ENCODE results near the gene CCDC50.

Gene CCDC50

DNA sequence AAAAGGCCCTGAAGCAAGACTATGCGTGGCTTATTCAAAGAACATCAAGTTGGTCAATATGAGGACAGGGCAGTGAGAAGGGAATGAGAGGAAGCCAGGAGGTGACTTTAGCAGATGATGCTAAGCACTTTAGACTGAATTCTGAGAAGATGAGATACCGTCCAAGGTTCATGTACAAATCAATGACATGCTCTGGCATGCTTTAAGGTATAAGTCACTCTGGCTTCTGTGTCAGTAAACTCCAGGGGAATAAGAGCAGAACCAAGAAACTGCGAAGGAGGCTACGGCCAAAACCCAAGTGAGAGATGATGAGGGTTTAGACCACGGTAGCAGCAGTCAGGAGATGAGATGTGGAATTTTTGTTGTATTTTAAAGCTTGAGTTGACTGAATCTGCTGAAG is 8.9 kb upstream of the CCDC50 start:
- no peak for DNase-seq

DNA sequence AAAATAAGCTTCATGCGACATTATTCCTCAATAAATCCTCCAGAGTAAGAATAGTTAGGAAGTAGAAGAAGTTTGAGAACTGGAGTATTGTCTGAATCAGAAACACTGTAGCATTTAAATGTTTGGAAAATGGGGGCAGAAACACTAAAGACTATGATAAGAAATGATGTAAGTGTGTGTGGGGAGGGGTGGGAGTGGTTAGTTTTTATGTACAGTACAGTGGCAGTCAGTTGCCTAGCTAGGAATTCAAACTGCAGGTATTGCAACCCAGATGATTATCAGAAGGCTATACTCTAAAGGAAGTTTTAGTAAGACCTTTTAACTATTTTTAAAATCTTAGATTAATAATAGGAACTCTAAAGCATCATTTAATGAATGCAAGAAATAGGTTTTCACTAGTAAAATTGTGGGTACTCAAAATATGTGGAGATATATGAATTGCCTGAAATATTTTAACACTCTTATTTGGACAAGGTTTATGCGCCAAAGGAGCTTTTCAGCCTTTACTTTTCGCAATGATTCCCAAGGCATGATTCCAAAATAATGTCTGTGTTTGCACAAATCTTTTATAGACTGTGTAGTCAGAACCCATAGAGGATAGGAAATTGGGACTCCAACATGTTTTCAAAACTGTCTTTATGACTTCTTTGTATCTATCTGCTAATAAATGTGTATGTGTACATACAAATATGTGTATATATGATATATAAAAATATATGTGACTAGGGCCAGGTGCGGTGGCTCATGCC is 8.0 kb upstream of the CCDC50 start:
- no peak for DNase-seq

DNA sequence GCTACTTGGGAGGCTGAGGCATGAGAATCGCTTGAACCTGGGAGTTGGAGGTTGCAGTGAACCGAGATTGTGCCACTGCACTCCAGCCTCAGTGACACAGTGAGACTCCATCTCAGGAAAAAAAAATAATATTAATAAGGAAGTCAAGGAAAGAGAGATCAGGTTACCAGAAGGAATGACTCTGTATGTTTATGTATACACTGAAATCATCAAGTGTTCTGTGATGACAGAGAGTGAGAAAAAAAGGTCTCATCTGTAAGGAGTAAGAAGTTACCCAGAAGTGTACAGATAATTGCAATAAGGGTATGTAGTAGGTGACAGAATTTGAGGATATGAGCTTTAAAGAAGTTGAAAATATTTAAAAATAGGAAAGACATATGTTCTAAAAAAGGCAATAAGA is 4.3 kb upstream of the CCDC50 start:
- DNase-seq, result no peak

DNA sequence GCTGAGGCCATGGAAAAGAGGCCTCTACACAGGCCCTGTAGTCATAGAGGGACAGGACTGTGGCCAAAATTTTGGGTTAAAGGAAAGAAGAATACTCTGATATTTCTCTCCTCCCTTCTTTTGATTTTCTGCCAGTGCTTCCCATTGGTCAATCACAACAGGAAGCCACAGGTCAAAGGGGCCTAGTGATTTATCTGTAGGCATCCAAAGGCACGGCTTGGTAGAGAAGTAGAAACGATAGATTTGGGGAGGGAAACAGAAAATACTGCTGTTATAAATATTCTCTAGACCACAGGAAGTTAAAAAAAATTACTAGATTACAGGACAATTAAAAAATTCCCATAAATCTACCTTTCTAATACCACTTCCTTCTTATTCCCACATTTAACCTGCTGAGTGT is 1.7 kb upstream of the CCDC50 start:
- DNase-seq, result no peak

DNA sequence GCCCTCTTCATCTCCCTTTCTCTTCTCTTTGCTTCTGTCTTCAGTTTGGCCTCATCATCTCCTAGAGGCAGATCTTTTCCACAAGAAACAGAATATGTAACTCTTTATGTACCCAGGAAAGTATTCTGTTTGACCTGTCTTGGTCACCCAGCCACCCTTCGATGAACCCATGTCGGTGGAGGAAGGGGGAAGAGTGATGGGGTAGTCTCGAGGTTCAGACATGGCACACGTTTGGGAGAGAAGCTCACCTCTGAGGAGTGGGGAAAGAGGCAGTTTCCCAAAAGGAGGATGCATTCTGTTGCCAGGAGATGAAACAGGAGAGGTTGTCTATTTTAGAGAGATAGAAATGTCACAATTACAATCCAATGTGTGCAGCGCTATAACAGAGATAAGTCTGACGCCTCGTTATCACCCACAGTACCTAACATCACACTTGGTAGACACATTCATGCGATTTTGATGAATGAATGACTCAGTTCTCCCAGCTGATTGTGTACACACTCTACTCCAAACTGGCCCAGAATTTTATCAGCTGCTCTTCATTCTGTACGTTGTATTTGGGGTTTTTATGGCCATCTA is 722 bp upstream of the CCDC50 start:
- peak in 1 of 2 donors; percentile 3 for DNase-seq

DNA sequence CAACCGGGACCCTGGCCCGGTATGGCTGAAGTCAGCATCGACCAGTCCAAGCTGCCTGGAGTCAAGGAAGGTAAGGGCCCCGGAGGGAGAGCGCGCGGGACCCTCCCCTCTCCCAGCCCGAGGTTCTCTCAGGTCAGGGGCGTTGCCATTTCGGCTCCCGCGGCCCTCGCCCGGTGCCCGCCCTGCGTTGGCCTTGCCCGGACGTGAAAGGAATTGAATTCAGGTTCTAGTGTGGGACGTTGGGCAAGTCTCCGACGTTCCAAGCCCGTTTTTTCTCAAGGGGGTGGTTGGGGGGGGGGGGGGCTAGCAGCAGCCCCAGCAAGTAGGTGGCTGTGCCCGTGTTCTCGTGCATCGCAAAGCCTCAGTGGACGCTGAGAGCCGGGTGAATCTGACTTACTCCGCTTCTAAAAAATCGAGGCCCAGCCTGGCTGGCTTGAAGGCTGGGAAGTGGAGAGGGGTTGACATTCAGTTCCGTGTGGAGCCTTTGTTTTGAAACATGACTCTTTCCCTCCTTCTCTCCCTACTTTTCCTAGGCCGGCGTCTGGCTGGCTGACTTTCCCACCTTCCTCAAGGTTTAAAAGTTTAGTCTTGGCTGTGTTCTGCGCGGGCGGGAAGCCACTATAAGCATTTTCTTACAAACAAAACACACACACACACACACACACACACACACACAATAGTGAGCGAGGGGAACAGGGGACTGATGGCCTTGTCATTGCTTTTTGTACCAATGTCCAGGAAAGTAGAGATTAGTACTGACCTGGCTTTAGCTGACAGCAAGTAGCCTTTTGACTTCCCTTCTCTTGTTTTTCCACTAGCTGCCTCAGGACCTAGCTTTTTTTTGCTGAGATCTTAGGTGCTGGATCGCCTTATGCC is 698 bp downstream of the CCDC50 start, which contains the start of gene UTS2B:
Gene UTS2B (minus strand): TSS at position 873 of the 876 bp plus-strand sequence. CDS start 48,337 bp downstream, outside the sequence.
- peak; percentile 3 for DNase-seq

DNA sequence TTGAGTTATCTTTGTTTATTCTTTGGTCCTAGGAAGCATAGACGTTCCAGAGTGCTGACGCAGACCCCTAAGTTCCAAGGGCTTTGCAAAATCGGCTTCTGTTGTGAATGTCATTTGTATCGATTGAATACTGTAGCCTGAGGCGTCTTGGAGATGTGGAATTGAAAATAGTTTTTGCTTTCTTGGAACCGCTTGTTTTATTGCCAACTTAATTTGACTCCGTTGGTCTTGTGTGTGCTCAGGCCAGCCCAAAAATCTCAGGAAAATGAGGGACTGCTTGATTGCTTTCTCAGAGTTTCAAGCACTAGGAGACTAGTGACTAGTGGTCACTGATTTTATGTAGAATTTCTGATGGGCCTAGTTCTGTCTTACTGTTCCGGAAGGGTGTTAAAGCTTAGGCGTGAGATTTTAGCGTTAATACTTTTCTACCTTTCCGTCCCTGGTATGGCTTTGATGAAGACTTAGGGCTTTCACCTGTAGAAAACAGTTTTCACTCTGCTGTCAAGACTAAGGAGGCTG is 1.4 kb downstream of the CCDC50 start:
- DNase-seq, result no peak

DNA sequence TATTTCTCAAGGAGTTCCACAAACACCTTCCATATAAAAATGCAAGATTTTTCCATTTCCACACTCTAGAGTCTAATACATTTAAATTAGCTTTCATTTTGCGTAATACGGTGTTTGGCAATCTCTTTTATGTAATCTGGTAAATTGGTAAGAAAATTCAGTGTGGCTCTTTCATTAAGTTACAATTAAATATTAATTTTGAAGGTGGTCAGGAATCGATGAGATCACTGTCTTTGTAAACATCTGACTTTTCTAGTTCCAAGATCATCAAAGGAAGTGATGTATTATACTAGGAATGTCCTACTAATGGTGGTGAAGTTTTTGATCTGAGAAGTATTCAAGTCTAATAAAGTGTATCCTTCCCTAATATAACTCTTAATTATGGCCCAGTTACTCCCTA is 2.2 kb downstream of the CCDC50 start:
- DNase-seq, result no peak

DNA sequence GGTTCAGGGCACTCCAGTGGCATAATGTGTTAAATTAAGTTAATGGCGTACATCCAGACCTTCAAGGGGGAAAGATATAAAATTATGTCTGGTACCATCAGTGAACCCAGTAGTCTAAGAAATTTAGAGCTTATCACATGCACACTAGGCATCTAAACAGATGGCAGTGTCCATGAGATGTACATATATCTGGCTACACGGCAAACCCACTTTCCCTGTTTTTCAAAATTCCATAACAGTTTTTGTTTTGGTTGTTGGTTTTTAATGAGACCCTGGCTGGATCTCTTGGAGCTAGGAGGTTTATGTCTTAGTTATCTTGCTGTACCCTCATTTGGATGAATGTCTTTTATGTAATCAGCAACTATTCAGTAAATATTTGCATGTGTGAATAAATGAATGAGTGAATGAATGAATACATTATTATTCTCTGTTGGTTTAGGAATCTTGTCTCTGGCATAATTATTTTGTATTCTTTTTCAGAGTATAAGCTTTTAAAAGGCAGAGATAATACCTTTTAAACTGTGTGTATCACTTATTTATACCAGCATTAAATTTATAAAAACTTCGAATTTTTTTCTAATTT is 4.2 kb downstream of the CCDC50 start:
- DNase-seq, result no peak

DNA sequence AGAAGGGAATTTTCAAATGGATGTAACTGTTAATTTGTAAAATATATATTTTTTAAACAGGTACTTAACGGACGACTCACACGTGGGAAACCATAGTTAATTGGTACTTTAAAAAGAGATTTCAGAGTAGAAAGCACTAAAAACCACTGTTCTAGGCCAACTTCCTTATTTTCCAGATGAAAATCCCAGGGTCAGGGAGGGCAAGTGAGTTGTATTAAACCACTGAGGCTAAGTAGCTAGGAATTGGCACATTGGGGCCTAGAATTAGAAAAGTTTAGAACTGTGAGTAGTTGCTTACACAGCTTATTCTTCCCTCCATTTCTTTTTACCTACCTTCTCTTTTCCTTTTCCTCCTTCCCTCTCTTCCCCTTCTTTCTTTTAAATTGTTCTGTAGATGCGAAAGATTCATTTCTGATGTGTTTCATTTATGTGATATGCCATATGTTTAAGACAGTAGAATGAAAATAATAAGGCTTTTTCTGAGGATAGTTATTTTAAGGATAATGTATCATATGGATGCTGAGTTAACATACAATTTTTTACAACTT is 5.2 kb downstream of the CCDC50 start:
- DNase-seq, result no peak

DNA sequence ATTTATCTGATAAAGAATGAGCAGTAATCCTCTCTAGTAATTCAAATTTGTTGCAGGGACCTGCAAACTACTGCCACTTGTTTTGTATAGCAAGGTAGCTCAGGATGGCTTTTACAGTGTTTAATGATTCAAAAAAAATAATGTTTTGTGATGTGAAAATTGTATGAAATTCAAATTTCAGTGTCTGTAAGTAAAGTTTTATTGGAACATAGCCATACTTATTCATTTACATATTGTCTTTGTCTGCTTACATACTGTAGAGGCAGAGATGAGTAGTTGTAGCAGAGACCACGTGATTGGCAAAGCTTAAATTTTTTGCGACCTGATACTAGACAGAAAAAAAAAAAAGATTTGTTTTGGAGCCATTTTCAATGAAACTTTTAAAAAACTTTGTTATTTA is 7.6 kb downstream of the CCDC50 start:
- DNase-seq, result no peak

DNA sequence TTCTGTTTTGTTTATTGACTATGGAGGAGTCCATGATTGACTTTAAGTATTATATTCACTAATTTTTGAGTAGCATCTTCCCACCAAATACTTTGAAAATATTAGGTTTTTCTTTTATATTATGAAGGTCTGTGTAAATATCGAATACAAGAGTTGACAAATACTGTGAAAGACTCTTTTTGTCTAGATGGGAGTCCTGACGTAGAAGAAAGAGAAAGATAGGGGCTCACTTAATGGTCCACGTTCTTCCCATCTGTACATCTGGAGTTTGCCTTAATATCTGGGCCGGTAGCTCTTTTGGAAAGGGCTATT is 8.9 kb downstream of the CCDC50 start:
- DNase-seq, result no peak

DNA sequence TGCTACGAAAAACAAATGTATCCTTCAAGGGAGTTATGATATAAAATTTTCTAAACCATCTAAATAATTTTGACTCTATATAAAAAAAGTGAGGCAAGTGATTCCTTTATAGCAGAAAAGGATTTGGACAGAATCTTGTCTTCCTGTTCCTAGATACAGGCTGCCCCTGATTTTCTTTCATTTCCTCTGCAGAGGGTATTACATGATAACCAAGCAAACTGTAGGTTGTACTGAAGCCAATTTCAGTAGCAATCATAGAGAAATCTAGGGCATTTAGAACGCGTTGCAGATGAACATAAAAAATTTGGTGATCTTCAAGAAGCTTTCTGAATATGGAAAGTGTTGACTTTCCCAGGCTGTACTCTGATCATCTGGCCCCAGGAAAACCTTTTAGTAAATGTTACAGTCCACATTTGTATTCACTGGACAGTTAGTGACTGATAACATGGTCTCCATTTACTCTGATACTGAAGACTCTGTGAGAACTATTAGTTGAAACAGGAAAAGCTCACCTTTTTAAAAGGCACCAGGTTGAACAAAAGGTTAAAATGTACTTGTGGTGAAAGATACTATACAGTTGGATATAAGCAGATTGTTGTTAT is 10.2 kb downstream of the CCDC50 start:
- no peak for DNase-seq

DNA sequence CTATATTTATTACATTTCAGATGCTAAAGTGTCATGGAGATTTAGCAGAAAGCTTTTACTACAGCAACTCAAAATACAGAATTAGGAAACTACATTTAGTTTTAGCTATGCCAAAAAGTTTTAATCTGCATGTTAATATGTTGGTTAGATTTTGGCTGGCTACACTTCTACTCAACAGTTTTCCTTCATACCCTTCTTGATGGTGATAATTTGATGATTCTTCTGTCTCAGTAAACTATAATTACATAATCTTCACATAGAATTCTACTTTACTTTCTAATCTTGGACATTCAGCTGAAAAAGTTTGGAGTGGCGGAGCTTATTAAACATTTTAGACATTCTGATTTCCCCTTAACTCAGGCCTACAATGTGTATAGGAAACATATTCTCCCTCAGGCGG is 11.2 kb downstream of the CCDC50 start:
- DNase-seq, result no peak

DNA sequence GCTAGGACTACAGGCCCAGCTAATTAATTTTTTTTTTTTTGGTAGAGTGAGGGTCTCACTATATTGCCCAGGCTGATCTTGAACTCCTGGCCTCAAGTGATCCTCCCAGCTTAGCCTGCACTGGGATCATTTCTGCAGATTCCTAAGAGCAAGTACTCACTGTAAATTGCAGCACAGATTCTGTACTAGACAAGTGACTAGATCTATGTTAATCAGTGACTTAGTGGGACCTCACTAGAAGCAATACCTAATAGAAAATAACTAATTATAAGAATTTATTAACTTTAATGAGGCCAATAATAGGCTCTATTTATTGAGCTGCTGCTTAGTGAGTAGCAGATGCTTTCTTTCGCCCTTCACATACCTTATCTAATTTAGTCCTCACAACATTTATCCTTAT is 11.8 kb downstream of the CCDC50 start:
- DNase-seq, result no peak

DNA sequence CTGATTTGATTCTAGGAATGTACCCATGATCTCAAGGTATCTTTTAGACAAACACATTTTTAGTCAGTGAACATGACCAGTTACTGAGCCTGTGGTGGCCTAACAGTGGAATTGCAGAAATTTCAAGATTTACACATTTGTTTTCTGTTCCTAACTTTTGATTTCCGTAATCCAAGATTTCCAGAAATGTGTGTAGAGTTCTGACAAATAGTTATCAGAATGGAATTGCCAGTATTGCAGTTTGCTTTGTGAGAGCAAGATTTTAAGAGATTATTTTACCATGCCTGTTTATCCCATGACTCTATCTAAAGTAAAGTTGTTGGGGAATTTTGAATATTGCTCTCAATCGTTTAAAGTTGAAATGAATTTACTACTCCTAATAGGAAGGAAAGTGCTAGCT is 12.8 kb downstream of the CCDC50 start:
- DNase-seq, result no peak

DNA sequence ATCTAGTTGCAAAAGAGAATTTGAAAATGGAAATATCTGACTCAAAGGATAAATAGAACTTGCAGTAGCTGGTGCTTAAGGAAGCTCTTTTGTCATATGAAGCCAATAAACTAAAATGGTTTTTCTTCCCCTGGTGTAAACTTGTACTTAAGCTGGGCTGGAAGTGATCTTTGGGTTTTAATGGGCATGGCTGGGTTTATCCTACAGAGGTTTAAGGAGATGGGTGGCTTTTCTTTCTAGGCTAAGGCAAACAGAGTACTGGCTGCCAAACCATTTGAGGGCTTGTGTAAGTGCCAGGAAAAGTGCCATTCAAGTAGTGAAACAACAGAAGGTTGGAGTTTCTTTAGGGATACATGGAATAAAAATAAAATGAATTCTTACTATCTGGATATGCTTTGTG is 13.2 kb downstream of the CCDC50 start:
- DNase-seq, result no peak

DNA sequence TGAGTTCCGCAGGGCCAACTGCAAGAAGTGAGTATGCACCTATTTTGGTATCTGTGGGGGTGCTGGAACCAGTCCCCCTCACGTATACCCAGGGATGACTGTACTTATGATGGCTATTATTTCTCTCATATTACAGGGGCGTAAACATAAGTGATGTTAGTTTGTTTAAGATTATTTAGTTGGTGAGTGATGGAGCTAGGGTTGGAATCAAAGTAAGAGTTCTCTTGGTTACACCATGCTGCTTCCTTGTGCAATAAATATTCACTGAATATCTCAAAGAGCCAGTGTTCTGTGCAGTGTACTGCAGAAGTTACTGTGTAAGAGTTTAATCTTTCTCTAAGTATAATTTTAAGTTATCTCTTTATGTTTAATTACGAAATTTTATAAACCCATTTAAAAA is 13.9 kb downstream of the CCDC50 start:
- DNase-seq, result no peak

DNA sequence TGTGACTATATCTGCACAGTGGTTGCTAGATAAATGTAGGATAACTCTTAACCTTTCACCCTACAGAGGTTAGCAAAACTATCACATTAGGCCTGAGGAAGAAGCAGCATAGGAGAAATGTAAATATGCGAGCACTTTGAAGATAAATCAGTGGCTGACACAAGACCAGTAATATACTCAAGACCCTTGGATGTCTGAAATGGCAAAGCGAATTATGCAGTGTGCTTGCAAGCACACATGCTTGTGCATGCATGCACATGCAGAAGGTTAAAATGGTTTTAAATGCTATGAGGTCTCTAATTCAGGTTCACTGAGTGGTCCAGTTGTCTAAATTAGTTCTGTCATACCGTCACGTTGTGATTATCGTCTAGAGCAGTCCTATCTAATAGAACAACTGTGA is 14.7 kb downstream of the CCDC50 start:
- DNase-seq, result no peak

DNA sequence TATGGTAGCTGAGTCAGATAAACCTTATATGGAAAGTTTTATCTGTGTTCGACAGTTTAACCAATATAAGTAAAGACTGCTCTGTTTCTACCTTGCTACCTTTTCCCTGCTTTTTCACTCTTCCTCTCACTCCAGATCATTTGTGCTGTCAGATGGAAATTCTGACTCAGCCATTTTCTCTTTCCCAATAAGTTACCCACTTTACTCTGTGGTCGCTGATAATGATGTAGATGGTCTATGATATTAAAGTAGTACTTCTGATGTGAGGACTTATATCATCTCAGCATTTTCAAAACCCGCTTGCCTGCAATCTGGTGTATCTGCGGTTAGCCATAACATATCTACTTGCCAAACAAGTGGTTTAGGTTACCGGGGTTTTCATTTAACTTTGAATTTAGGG is 16.1 kb downstream of the CCDC50 start:
- no peak for DNase-seq

DNA sequence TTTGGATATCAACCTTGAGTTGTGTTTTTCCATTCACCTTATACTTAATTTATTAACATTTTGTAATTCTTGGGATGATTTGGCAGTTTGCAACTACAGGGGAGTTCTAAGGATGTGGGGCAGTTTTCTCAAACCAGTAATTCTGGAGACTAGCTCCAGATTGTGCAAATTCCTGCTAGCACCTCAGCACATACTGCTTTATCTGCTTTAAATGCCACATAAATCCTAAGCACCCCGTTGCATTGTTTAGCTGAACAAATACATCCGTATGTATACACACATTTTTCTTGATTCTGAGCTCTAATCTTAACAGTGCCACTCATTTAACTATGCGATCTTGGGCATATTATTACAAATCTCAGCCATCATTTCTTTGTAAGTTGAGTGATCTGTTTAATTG is 18.0 kb downstream of the CCDC50 start:
- DNase-seq, result no peak

DNA sequence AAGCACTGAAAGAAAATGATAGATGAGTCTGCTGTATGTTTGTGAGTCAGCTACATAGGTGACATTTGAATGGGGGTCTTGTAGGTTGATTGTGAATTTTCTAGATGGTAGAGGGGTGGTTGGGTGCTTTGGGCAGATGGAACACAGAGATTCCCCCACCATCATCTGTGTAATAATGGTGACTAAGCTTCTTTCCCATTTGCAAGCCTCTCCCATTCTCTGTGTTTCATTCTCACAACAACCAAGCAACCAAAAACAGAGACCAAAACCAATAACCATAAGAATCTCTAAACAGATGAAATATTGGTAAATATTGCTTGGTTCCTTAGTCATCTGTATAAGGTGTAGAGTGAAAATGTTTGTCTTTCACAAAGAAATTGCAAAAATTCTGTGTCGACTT is 18.9 kb downstream of the CCDC50 start:
- DNase-seq, result no peak
